Measurements from ENCODE around the gene ZNF275. TPM values are rescaled to one million over a fixed set of nuclear protein-coding genes. Genes with fewer than 3 reads are reported as not detected.

ZNF275 gene
- total and polyA plus RNA-seq, 4 donors = 6.2 to 13.9 (median 8.6) TPM

DNA sequence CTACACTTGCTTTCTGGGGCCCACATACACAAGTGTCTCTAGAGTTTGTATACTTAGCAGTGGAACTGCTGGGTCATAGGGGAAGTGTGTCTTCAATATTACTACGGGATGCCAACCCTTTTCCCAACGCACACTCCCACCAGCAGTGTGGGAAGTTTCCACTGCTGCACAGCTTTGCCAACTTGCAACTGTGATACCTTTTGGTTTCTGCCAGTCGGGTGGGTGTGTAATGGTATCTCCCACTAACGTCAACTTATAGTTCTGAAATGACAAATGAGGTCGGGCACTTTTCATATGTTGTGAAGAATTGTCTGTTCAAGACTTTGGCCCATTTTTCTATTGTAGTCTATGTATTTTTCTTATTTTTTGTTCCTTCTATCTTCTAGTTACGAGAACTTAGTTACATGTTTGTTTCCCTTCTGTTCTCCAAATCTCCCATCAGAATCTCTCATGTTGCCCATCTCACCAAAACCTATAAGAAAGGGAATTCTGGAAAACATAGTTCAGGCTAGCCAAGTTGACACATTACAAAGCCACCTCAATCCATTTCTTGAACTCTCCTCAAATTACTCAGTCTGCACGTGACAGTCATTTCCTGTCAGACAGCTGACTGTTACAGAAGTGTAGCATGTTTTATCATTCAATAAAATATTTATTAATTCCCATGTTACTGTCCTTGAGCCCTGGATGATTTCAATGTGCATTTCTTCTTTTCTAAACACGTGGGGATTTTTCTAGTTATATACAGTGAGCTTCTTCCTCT, 36.5 kb downstream of the ZNF275 start:
- H3K9me3 ChIP-seq (ENCODE audit: control insufficient read depth in 4 of 4, low read length in 3 of 4) = no peaks in the 10 kb centered on the region
- 81% methylated on average over 8 of the region's 8 CpGs for WGBS
- no peak for DNase-seq (ENCODE audit: low spot score)
- peaks cover 0 to 3% (median 0%) of the 10 kb centered on the region in 4 donors for H3K27me3 ChIP-seq (ENCODE audit: control insufficient read depth in 4 of 4, insufficient read depth in 4 of 4, low read length in 3 of 4)
- H3K9ac ChIP-seq (ENCODE audit: low read depth in 1 of 2, low read length in 2 of 2) = no peak overlapping the region
- no peak for TF ChIP-seq HNF4A (conservative IDR thresholded peaks at IDR 0.05)
- TF ChIP-seq, protein P1, sequence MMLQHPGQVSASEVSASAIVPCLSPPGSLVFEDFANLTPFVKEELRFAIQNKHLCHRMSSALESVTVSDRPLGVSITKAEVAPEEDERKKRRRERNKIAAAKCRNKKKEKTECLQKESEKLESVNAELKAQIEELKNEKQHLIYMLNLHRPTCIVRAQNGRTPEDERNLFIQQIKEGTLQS (IDR thresholded peaks at IDR 0.05) = no peak
- no peak for TF ChIP-seq JUND (IDR thresholded peaks at IDR 0.05)
- TF ChIP-seq, protein P2, sequence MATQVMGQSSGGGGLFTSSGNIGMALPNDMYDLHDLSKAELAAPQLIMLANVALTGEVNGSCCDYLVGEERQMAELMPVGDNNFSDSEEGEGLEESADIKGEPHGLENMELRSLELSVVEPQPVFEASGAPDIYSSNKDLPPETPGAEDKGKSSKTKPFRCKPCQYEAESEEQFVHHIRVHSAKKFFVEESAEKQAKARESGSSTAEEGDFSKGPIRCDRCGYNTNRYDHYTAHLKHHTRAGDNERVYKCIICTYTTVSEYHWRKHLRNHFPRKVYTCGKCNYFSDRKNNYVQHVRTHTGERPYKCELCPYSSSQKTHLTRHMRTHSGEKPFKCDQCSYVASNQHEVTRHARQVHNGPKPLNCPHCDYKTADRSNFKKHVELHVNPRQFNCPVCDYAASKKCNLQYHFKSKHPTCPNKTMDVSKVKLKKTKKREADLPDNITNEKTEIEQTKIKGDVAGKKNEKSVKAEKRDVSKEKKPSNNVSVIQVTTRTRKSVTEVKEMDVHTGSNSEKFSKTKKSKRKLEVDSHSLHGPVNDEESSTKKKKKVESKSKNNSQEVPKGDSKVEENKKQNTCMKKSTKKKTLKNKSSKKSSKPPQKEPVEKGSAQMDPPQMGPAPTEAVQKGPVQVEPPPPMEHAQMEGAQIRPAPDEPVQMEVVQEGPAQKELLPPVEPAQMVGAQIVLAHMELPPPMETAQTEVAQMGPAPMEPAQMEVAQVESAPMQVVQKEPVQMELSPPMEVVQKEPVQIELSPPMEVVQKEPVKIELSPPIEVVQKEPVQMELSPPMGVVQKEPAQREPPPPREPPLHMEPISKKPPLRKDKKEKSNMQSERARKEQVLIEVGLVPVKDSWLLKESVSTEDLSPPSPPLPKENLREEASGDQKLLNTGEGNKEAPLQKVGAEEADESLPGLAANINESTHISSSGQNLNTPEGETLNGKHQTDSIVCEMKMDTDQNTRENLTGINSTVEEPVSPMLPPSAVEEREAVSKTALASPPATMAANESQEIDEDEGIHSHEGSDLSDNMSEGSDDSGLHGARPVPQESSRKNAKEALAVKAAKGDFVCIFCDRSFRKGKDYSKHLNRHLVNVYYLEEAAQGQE (IDR thresholded peaks at IDR 0.05) = no peak
- no peak for TF ChIP-seq TAF1 (conservative IDR thresholded peaks at IDR 0.05)
- TF ChIP-seq, protein P3, sequence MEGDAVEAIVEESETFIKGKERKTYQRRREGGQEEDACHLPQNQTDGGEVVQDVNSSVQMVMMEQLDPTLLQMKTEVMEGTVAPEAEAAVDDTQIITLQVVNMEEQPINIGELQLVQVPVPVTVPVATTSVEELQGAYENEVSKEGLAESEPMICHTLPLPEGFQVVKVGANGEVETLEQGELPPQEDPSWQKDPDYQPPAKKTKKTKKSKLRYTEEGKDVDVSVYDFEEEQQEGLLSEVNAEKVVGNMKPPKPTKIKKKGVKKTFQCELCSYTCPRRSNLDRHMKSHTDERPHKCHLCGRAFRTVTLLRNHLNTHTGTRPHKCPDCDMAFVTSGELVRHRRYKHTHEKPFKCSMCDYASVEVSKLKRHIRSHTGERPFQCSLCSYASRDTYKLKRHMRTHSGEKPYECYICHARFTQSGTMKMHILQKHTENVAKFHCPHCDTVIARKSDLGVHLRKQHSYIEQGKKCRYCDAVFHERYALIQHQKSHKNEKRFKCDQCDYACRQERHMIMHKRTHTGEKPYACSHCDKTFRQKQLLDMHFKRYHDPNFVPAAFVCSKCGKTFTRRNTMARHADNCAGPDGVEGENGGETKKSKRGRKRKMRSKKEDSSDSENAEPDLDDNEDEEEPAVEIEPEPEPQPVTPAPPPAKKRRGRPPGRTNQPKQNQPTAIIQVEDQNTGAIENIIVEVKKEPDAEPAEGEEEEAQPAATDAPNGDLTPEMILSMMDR (IDR thresholded peaks at IDR 0.05; ENCODE audit: low read depth, low read length, missing input control) = no peak
- no peak overlapping the region for H3K4me3 ChIP-seq (ENCODE audit: low read depth in 1 of 3, low read length in 3 of 3)
- no peak overlapping the region for H3K27ac ChIP-seq (ENCODE audit: low read depth in 1 of 2, low read length in 2 of 2)
- no peaks in the 10 kb centered on the region for H3K36me3 ChIP-seq (ENCODE audit: control insufficient read depth in 4 of 4, insufficient read depth in 3 of 4, low read depth in 1 of 4, low read length in 3 of 4)
- peaks cover 0 to 2% (median 0%) of the 10 kb centered on the region in 4 donors for H3K4me1 ChIP-seq (ENCODE audit: control insufficient read depth in 4 of 4, insufficient read depth in 4 of 4, low read length in 3 of 4)

DNA sequence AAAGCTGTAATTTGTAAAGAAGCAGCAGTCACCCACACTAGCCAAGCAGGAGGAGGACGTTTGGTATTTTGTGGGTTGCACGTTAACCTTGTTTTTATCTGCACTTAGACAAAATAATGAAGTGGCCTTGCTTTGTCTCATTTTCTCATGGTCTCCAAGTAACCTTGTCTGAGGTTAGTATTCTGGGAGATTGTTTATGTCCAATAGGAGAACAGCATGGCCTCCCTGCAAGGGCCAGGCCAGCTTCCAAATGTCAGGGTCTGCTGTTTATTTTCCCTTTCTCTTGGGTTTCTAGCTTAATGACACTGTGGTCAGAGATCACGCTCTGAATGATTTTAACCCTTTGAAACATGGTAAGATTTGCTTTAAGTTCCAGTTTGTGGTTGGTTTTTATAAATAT, 37.3 kb downstream of the ZNF275 start:
- Histone ChIP-seq H3K4me3 (ENCODE audit: low read depth in 1 of 3, low read length in 3 of 3) (no peak overlapping the region), H3K36me3 (ENCODE audit: control insufficient read depth in 4 of 4, insufficient read depth in 3 of 4, low read depth in 1 of 4, low read length in 3 of 4) (no peaks in the 10 kb centered on the region), H3K27me3 (ENCODE audit: control insufficient read depth in 4 of 4, insufficient read depth in 4 of 4, low read length in 3 of 4) (peaks cover 0 to 3% (median 0%) of the 10 kb centered on the region in 4 donors), H3K9ac (ENCODE audit: low read depth in 1 of 2, low read length in 2 of 2) (no peak overlapping the region), H3K27ac (ENCODE audit: low read depth in 1 of 2, low read length in 2 of 2) (no peak overlapping the region), H3K4me1 (ENCODE audit: control insufficient read depth in 4 of 4, insufficient read depth in 4 of 4, low read length in 3 of 4) (peaks cover 0 to 2% (median 0%) of the 10 kb centered on the region in 4 donors), H3K9me3 (ENCODE audit: control insufficient read depth in 4 of 4, low read length in 3 of 4) (no peaks in the 10 kb centered on the region)
- 78% methylated on average over 3 of the region's 3 CpGs for WGBS
- DNase-seq (ENCODE audit: low spot score) = no peak
- TF ChIP-seq TAF1 (conservative IDR thresholded peaks at IDR 0.05) = no peak
- peak; percentile 35 for TF ChIP-seq NR2F2 (IDR thresholded peaks at IDR 0.05)

DNA sequence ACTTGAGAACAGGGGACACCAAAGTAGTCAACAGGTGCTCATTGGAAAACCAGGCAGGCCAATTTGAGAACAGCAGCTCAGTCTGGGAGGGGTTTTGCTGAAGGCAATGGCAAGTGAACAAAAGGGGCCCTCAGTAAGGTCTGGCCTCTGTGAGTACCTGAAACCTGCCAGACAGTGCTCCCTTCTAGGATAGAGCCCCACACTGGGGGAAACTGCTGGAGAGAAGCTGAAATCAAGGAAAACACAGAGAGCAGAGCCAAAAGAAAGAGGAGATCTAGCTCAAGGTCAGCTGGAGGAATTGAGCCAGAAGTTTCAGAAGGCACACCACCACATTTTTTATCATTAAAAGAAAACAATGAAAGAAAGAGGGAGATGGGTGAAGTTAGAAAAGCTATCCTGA, 39.0 kb downstream of the ZNF275 start:
- Histone ChIP-seq H3K27ac (ENCODE audit: low read depth in 1 of 2, low read length in 2 of 2) (no peak overlapping the region), H3K9ac (ENCODE audit: low read depth in 1 of 2, low read length in 2 of 2) (no peak overlapping the region), H3K27me3 (ENCODE audit: control insufficient read depth in 4 of 4, insufficient read depth in 4 of 4, low read length in 3 of 4) (peaks cover 0 to 3% (median 0%) of the 10 kb centered on the region in 4 donors), H3K4me3 (ENCODE audit: low read depth in 1 of 3, low read length in 3 of 3) (no peak overlapping the region), H3K4me1 (ENCODE audit: control insufficient read depth in 4 of 4, insufficient read depth in 4 of 4, low read length in 3 of 4) (no peaks in the 10 kb centered on the region), H3K9me3 (ENCODE audit: control insufficient read depth in 4 of 4, low read length in 3 of 4) (no peaks in the 10 kb centered on the region), H3K36me3 (ENCODE audit: control insufficient read depth in 4 of 4, insufficient read depth in 3 of 4, low read depth in 1 of 4, low read length in 3 of 4) (no peaks in the 10 kb centered on the region)
- no peak for DNase-seq (ENCODE audit: low spot score)
- TF ChIP-seq, protein P4, sequence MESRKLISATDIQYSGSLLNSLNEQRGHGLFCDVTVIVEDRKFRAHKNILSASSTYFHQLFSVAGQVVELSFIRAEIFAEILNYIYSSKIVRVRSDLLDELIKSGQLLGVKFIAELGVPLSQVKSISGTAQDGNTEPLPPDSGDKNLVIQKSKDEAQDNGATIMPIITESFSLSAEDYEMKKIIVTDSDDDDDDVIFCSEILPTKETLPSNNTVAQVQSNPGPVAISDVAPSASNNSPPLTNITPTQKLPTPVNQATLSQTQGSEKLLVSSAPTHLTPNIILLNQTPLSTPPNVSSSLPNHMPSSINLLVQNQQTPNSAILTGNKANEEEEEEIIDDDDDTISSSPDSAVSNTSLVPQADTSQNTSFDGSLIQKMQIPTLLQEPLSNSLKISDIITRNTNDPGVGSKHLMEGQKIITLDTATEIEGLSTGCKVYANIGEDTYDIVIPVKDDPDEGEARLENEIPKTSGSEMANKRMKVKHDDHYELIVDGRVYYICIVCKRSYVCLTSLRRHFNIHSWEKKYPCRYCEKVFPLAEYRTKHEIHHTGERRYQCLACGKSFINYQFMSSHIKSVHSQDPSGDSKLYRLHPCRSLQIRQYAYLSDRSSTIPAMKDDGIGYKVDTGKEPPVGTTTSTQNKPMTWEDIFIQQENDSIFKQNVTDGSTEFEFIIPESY (IDR thresholded peaks at IDR 0.05) = no peak

Data from liver (tissue), 9 donors.